HEK293 (cell line): ENCODE results near the gene STK11.

Source experiments
- KLF8 ChIP-seq: fragments of 450-650 bp; formaldehyde crosslinking; IDR thresholded peaks from 2 replicates; pipeline ENCODE4 v1.5.1; 2016; ENCODE audit warnings: missing biosample characterization, missing genetic modification characterization
- MYNN ChIP-seq: fragments of 450-650 bp; formaldehyde crosslinking; IDR thresholded peaks from 2 replicates; pipeline ENCODE4 v1.5.1; 2016; ENCODE audit warnings: missing biosample characterization, missing genetic modification characterization, borderline replicate concordance
- PRDM1 ChIP-seq: fragments of 450-650 bp; formaldehyde crosslinking; IDR thresholded peaks from 2 replicates; pipeline ENCODE4; 2016; ENCODE audit warnings: missing biosample characterization, missing genetic modification characterization
- SCRT1 ChIP-seq: fragments of 450-650 bp; formaldehyde crosslinking; IDR thresholded peaks from 2 replicates; pipeline ENCODE4 v1.5.1; 2016; ENCODE audit warnings: missing biosample characterization, missing genetic modification characterization, borderline replicate concordance
- SCRT2 ChIP-seq: fragments of 450-650 bp; formaldehyde crosslinking; IDR thresholded peaks from 2 replicates; pipeline ENCODE4 v1.5.1; 2016; ENCODE audit warnings: missing biosample characterization, missing genetic modification characterization
- TRIM28 ChIP-seq: IDR thresholded peaks from 2 replicates; pipeline ENCODE4 v1.6.1; 2011; ENCODE audit warnings: low read length, control low read depth, borderline replicate concordance
- ZBTB8A ChIP-seq: fragments of 450-650 bp; formaldehyde crosslinking; IDR thresholded peaks from 2 replicates; pipeline ENCODE4 v1.5.1; 2016; ENCODE audit warnings: missing biosample characterization, missing genetic modification characterization
- ZFP3 ChIP-seq: fragments of 450-650 bp; formaldehyde crosslinking; IDR thresholded peaks from 2 replicates; pipeline ENCODE4 v1.5.1; 2016; ENCODE audit warnings: low read depth, missing biosample characterization, missing genetic modification characterization
- ZFP37 ChIP-seq: fragments of 450-650 bp; formaldehyde crosslinking; IDR thresholded peaks from 2 replicates; pipeline ENCODE4 v1.5.1; 2016; ENCODE audit warnings: missing biosample characterization, missing genetic modification characterization
- ZFP41 ChIP-seq: fragments of 450-650 bp; formaldehyde crosslinking; IDR thresholded peaks from 2 replicates; pipeline ENCODE4 v1.5.1; 2016; ENCODE audit warnings: missing biosample characterization, missing genetic modification characterization, borderline replicate concordance
- ZNF132 ChIP-seq: fragments of 450-650 bp; formaldehyde crosslinking; IDR thresholded peaks from 2 replicates; pipeline ENCODE4 v1.5.1; 2017; ENCODE audit warnings: missing biosample characterization, missing genetic modification characterization, borderline replicate concordance
- ZNF184 ChIP-seq: fragments of 450-650 bp; IDR thresholded peaks from 2 replicates; pipeline ENCODE4 v1.5.1; 2018; ENCODE audit warnings: missing biosample characterization, mild to moderate bottlenecking, missing genetic modification characterization
- ZNF202 ChIP-seq: fragments of 450-650 bp; formaldehyde crosslinking; IDR thresholded peaks from 2 replicates; pipeline ENCODE4 v1.5.1; 2016; ENCODE audit warnings: missing biosample characterization, missing genetic modification characterization, borderline replicate concordance
- ZNF221 ChIP-seq: fragments of 450-650 bp; formaldehyde crosslinking; IDR thresholded peaks from 2 replicates; pipeline ENCODE4 v1.5.1; 2017; ENCODE audit warnings: missing biosample characterization, missing genetic modification characterization, borderline replicate concordance
- ZNF23 ChIP-seq: fragments of 450-650 bp; formaldehyde crosslinking; IDR thresholded peaks from 2 replicates; pipeline ENCODE4 v1.5.1; 2016; ENCODE audit warnings: missing biosample characterization, missing genetic modification characterization, borderline replicate concordance
- ZNF366 ChIP-seq: fragments of 450-650 bp; formaldehyde crosslinking; conservative IDR thresholded peaks from 2 replicates; pipeline ENCODE4 v1.5.1; 2016; ENCODE audit warnings: missing biosample characterization, missing genetic modification characterization
- ZNF394 ChIP-seq: fragments of 450-650 bp; formaldehyde crosslinking; IDR thresholded peaks from 2 replicates; pipeline ENCODE4 v1.5.1; 2016; ENCODE audit warnings: missing biosample characterization, missing genetic modification characterization, mild to moderate bottlenecking, moderate library complexity, borderline replicate concordance
- ZNF48 ChIP-seq: fragments of 450-650 bp; formaldehyde crosslinking; IDR thresholded peaks from 2 replicates; pipeline ENCODE4 v1.5.1; 2016; ENCODE audit warnings: missing biosample characterization, missing genetic modification characterization
- ZNF560 ChIP-seq: fragments of 450-650 bp; formaldehyde crosslinking; IDR thresholded peaks from 2 replicates; pipeline ENCODE4 v1.5.1; 2017; ENCODE audit warnings: missing biosample characterization, missing genetic modification characterization, borderline replicate concordance
- ZNF596 ChIP-seq: fragments of 450-650 bp; IDR thresholded peaks from 2 replicates; pipeline ENCODE4 v1.5.0; 2018; ENCODE audit warnings: missing biosample characterization, mild to moderate bottlenecking, missing genetic modification characterization, moderate library complexity
- ZNF610 ChIP-seq: fragments of 450-650 bp; formaldehyde crosslinking; IDR thresholded peaks from 2 replicates; pipeline ENCODE4 v1.5.1; 2016; ENCODE audit warnings: missing biosample characterization, missing genetic modification characterization, borderline replicate concordance
- ZNF621 ChIP-seq: fragments of 450-650 bp; formaldehyde crosslinking; IDR thresholded peaks from 2 replicates; pipeline ENCODE4 v1.5.1; 2017; ENCODE audit warnings: missing biosample characterization, missing genetic modification characterization
- ZNF626 ChIP-seq: fragments of 450-650 bp; sonication (Bioruptor Pico); formaldehyde crosslinking; IDR thresholded peaks from 2 replicates; pipeline ENCODE4 v1.5.1; 2018; ENCODE audit warnings: missing biosample characterization, missing genetic modification characterization, inconsistent platforms
- ZNF664 ChIP-seq: fragments of 450-650 bp; formaldehyde crosslinking; IDR thresholded peaks from 2 replicates; pipeline ENCODE4 v1.5.1; 2016; ENCODE audit warnings: missing biosample characterization, missing genetic modification characterization
- TF ChIP-seq, protein P1 (sequence below): fragments of 450-650 bp; formaldehyde crosslinking; IDR thresholded peaks from 2 replicates; pipeline ENCODE4 v1.5.1; 2016; ENCODE audit warnings: missing biosample characterization, missing genetic modification characterization, borderline replicate concordance
- TF ChIP-seq, protein P2 (sequence below): fragments of 450-650 bp; formaldehyde crosslinking; IDR thresholded peaks from 2 replicates; pipeline ENCODE4 v1.5.1; 2016; ENCODE audit warnings: missing biosample characterization, missing genetic modification characterization
- TF ChIP-seq, protein P3 (sequence below): fragments of 450-650 bp; formaldehyde crosslinking; IDR thresholded peaks from 2 replicates; pipeline ENCODE4 v1.5.1; 2017; ENCODE audit warnings: missing biosample characterization, missing genetic modification characterization
- TF ChIP-seq, protein P4 (sequence below): fragments of 450-650 bp; formaldehyde crosslinking; IDR thresholded peaks from 2 replicates; pipeline ENCODE4 v1.5.1; 2016; ENCODE audit warnings: missing biosample characterization, missing genetic modification characterization, low read depth
- TF ChIP-seq, protein P5 (sequence below): fragments of 450-650 bp; formaldehyde crosslinking; IDR thresholded peaks from 2 replicates; pipeline ENCODE4 v1.5.1; 2016; ENCODE audit warnings: missing biosample characterization, missing genetic modification characterization
- TF ChIP-seq, protein P6 (sequence below): fragments of 450-650 bp; formaldehyde crosslinking; IDR thresholded peaks from 2 replicates; pipeline ENCODE4 v1.5.1; 2017; ENCODE audit warnings: missing biosample characterization, missing genetic modification characterization

The STK11 gene

DNA sequence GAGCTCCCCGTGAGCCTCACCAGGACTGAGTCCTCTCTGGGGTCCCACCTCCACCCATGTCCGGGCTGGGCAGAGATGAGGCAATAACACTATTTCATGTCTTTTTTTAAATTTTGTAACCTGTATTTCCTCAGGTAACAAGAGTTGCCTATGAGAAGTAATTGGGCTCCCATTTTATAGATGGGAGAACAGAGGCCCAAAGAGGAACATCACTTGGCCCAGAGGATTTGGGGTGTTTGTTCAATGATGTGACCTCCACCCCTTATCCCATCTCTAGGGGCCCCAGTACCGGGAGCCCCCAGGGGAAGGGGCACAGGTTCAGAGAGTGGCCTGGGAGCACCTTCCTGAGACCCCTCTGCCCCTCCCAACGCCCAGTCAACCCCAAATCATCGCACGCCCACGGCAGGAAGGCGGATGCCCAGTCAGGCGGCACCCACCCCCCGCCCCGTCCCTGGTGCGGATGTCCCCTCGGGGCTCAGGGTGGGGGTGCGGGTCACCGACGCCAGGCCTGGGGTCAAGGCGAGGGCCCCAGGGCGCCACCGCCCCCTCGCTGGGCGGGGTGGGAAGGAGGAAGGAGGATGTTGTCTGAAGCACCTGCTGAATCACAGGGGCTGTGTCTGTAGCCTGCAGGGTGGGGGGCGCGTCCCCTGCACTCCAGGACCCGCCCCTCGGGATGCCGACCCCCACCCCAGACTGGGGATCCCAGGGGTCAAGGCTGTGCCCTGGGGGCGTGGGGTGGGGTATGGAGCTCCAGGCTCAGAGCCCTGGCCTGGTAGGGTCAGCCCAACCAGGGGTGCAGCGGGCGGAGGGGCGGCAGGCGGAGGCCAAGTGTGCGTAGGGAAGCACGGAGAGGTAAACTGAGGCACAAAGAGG is 54.5 kb downstream of the STK11 start (continued):
- TF ChIP-seq ZNF132 (tag by site-specific recombination) (no peak), ZNF596 (tag by site-specific recombination) (no peak), SCRT1 (tag by site-specific recombination) (no peak), ZBTB8A (peak; percentile 75), ZNF202 (tag by site-specific recombination) (no peak), ZNF560 (tag by site-specific recombination) (no peak), ZNF394 (tag by site-specific recombination) (no peak), ZFP3 (no peak), MYNN (no peak), ZNF366 (tag by site-specific recombination) (no peak), ZNF610 (tag by site-specific recombination) (no peak), ZNF23 (tag by site-specific recombination) (no peak), ZFP41 (tag by site-specific recombination) (no peak), PRDM1 (tag by site-specific recombination) (no peak), TRIM28 (no peak), ZNF184 (tag by site-specific recombination) (no peak), ZFP37 (tag by site-specific recombination) (no peak), ZNF626 (tag by site-specific recombination) (no peak), ZNF664 (tag by site-specific recombination) (no peak), ZNF221 (tag by site-specific recombination) (no peak), SCRT2 (tag by site-specific recombination) (no peak; the same call in 1 of the 2 replicates), ZNF48 (tag by site-specific recombination) (no peak), KLF8 (tag by site-specific recombination) (peak; percentile 70; the same call in 1 of the 2 replicates), ZNF621 (no peak)
- TF ChIP-seq, protein P1, sequence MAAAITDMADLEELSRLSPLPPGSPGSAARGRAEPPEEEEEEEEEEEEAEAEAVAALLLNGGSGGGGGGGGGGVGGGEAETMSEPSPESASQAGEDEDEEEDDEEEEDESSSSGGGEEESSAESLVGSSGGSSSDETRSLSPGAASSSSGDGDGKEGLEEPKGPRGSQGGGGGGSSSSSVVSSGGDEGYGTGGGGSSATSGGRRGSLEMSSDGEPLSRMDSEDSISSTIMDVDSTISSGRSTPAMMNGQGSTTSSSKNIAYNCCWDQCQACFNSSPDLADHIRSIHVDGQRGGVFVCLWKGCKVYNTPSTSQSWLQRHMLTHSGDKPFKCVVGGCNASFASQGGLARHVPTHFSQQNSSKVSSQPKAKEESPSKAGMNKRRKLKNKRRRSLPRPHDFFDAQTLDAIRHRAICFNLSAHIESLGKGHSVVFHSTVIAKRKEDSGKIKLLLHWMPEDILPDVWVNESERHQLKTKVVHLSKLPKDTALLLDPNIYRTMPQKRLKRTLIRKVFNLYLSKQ: no peak
- TF ChIP-seq, protein P2, sequence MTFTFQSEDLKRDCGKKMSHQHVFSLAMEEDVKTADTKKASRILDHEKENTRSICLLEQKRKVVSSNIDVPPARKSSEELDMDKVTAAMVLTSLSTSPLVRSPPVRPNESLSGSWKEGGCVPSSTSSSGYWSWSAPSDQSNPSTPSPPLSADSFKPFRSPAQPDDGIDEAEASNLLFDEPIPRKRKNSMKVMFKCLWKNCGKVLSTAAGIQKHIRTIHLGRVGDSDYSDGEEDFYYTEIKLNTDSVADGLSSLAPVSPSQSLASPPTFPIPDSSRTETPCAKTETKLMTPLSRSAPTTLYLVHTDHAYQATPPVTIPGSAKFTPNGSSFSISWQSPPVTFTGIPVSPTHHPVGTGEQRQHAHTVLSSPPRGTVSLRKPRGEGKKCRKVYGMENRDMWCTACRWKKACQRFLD: no peak
- TF ChIP-seq, protein P3, sequence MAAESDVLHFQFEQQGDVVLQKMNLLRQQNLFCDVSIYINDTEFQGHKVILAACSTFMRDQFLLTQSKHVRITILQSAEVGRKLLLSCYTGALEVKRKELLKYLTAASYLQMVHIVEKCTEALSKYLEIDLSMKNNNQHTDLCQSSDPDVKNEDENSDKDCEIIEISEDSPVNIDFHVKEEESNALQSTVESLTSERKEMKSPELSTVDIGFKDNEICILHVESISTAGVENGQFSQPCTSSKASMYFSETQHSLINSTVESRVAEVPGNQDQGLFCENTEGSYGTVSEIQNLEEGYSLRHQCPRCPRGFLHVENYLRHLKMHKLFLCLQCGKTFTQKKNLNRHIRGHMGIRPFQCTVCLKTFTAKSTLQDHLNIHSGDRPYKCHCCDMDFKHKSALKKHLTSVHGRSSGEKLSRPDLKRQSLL: no peak
- TF ChIP-seq, protein P4, sequence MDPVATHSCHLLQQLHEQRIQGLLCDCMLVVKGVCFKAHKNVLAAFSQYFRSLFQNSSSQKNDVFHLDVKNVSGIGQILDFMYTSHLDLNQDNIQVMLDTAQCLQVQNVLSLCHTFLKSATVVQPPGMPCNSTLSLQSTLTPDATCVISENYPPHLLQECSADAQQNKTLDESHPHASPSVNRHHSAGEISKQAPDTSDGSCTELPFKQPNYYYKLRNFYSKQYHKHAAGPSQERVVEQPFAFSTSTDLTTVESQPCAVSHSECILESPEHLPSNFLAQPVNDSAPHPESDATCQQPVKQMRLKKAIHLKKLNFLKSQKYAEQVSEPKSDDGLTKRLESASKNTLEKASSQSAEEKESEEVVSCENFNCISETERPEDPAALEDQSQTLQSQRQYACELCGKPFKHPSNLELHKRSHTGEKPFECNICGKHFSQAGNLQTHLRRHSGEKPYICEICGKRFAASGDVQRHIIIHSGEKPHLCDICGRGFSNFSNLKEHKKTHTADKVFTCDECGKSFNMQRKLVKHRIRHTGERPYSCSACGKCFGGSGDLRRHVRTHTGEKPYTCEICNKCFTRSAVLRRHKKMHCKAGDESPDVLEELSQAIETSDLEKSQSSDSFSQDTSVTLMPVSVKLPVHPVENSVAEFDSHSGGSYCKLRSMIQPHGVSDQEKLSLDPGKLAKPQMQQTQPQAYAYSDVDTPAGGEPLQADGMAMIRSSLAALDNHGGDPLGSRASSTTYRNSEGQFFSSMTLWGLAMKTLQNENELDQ (tag by site-specific recombination): no peak
- TF ChIP-seq, protein P5, sequence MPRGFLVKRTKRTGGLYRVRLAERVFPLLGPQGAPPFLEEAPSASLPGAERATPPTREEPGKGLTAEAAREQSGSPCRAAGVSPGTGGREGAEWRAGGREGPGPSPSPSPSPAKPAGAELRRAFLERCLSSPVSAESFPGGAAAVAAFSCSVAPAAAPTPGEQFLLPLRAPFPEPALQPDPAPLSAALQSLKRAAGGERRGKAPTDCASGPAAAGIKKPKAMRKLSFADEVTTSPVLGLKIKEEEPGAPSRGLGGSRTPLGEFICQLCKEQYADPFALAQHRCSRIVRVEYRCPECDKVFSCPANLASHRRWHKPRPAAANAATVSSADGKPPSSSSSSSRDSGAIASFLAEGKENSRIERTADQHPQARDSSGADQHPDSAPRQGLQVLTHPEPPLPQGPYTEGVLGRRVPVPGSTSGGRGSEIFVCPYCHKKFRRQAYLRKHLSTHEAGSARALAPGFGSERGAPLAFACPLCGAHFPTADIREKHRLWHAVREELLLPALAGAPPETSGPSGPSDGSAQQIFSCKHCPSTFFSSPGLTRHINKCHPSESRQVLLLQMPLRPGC (tag by site-specific recombination): no peak; the same call in 1 of the 2 replicates
- TF ChIP-seq, protein P6, sequence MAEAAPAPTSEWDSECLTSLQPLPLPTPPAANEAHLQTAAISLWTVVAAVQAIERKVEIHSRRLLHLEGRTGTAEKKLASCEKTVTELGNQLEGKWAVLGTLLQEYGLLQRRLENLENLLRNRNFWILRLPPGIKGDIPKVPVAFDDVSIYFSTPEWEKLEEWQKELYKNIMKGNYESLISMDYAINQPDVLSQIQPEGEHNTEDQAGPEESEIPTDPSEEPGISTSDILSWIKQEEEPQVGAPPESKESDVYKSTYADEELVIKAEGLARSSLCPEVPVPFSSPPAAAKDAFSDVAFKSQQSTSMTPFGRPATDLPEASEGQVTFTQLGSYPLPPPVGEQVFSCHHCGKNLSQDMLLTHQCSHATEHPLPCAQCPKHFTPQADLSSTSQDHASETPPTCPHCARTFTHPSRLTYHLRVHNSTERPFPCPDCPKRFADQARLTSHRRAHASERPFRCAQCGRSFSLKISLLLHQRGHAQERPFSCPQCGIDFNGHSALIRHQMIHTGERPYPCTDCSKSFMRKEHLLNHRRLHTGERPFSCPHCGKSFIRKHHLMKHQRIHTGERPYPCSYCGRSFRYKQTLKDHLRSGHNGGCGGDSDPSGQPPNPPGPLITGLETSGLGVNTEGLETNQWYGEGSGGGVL (tag by site-specific recombination): no peak
